PFSK-1 (cell line): ENCODE results near the gene OR52L1.

ENCODE experiments used
- FOXP2 ChIP-seq: optimal IDR thresholded peaks from 2 replicates; pipeline ENCODE3; 2011; ENCODE audit warnings: borderline replicate concordance, control low read depth, inconsistent platforms; ENCODE audit not compliant: insufficient read depth; ENCODE audit errors: extremely low read length, extremely low read depth
- POLR2AphosphoS5 ChIP-seq: IDR thresholded peaks from 2 replicates; pipeline ENCODE4 v1.6.1; 2012; ENCODE audit warnings: low read depth, mild to moderate bottlenecking, control low read depth, low read length, moderate library complexity
- SIN3A ChIP-seq: IDR thresholded peaks from 2 replicates; pipeline ENCODE4 v1.6.1; 2012; ENCODE audit warnings: mild to moderate bottlenecking, low read length, moderate library complexity, borderline replicate concordance; ENCODE audit not compliant: insufficient read depth
- TAF1 ChIP-seq: IDR thresholded peaks from 2 replicates; pipeline ENCODE4 v1.6.1; 2012; ENCODE audit warnings: low read length, control low read depth, borderline replicate concordance; ENCODE audit not compliant: insufficient read depth
- TF ChIP-seq, protein P1 (sequence below), 2 experiments: IDR thresholded peaks; 2 replicates each; pipeline versions ENCODE4 v1.6.1 to v1.8.0; 2011 to 2012; ENCODE audit warnings: low read depth in 2 of 2, low read length in 2 of 2, control low read depth in 1 of 2, inconsistent platforms in 1 of 2, mild to moderate bottlenecking in 1 of 2, moderate library complexity in 1 of 2; ENCODE audit not compliant: insufficient read depth in 1 of 2

GRCh38 chr11:6006846-6007245 is 20.1 kb upstream of the OR52L1 start, which contains the start of gene OR56A4:
- TF ChIP-seq, protein P1, sequence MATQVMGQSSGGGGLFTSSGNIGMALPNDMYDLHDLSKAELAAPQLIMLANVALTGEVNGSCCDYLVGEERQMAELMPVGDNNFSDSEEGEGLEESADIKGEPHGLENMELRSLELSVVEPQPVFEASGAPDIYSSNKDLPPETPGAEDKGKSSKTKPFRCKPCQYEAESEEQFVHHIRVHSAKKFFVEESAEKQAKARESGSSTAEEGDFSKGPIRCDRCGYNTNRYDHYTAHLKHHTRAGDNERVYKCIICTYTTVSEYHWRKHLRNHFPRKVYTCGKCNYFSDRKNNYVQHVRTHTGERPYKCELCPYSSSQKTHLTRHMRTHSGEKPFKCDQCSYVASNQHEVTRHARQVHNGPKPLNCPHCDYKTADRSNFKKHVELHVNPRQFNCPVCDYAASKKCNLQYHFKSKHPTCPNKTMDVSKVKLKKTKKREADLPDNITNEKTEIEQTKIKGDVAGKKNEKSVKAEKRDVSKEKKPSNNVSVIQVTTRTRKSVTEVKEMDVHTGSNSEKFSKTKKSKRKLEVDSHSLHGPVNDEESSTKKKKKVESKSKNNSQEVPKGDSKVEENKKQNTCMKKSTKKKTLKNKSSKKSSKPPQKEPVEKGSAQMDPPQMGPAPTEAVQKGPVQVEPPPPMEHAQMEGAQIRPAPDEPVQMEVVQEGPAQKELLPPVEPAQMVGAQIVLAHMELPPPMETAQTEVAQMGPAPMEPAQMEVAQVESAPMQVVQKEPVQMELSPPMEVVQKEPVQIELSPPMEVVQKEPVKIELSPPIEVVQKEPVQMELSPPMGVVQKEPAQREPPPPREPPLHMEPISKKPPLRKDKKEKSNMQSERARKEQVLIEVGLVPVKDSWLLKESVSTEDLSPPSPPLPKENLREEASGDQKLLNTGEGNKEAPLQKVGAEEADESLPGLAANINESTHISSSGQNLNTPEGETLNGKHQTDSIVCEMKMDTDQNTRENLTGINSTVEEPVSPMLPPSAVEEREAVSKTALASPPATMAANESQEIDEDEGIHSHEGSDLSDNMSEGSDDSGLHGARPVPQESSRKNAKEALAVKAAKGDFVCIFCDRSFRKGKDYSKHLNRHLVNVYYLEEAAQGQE (IDR thresholded peaks at IDR 0.05; ENCODE audit: insufficient read depth in 1 of 2, low read depth in 2 of 2, low read length in 2 of 2) = no peak
- no peak for TF ChIP-seq POLR2AphosphoS5
- TF ChIP-seq FOXP2 = no peak
- TF ChIP-seq SIN3A = no peak
- no peak for TF ChIP-seq TAF1
